ENCODE results near the gene CXorf51B.
"Not testable (repeated sequence)": the region's sequence is repeated elsewhere in the genome, so short reads cannot be mapped to it uniquely, and the experiment has no call there.

CXorf51B gene

GRCh38 chrX:146809471-146809870 is at the start of gene CXorf51B:
Gene CXorf51B (plus strand): TSS chrX:146809771. CDS start chrX:146809792, 21 bp downstream.
- DNase-seq: not testable (repeated sequence)

GRCh38 chrX:146814644-146815043 is 5.1 kb downstream of the CXorf51B start, which contains the start of gene CXorf51A:
Gene CXorf51A (minus strand): TSS chrX:146814744. CDS start chrX:146814723, 21 bp downstream.
- not testable (repeated sequence) for DNase-seq

GRCh38 chrX:146831994-146832393 is 22.4 kb downstream of the CXorf51B start:
- DNase-seq: no peak

- DNase-seq: no peak
Measured at GRCh38 chrX:146854281-146854680, 44.7 kb downstream of the CXorf51B start.

Measured in suppressor macrophage treated with lipopolysaccharide for 4 hours (primary cell).